Activated CD4-positive, alpha-beta T cell treated with anti-CD3 and anti-CD28 coated beads, Interleukin-2, amount 10 ng/mL, durations not matched to agents 24 days and 14 days (primary cell): Measurements from ENCODE around the gene EXOC4. TPM values are rescaled to one million over a fixed set of nuclear protein-coding genes. Genes with fewer than 3 reads are reported as not detected.

Experiments used
- DNase-seq: peaks from one replicate; pipeline ENCODE4 v3.0.0; 2022
- H3K27ac Mint-ChIP-seq: one replicate; pipeline ENCODE4 v1.8.0; 2022; ENCODE audit warnings: mild to moderate bottlenecking, mixed read lengths
- H3K27me3 Mint-ChIP-seq: one replicate; pipeline ENCODE4 v1.8.0; 2022; ENCODE audit warnings: mixed read lengths
- H3K36me3 Mint-ChIP-seq: one replicate; pipeline ENCODE4 v1.8.0; 2022; ENCODE audit warnings: low read depth, mild to moderate bottlenecking, mixed read lengths
- H3K4me1 Mint-ChIP-seq: one replicate; pipeline ENCODE4 v1.8.0; 2021; ENCODE audit warnings: mixed read lengths
- H3K4me3 Mint-ChIP-seq: one replicate; pipeline ENCODE4 v1.8.0; 2022; ENCODE audit warnings: mild to moderate bottlenecking, moderate library complexity, mixed read lengths
- H3K9me3 Mint-ChIP-seq: one replicate; pipeline ENCODE4 v1.8.0; 2021; ENCODE audit warnings: mixed read lengths
- intact Hi-C: fragments of 100-400 bp; cut with micrococcal nuclease; formaldehyde crosslinking; loops from one replicate; pipeline ENCODE4 v1.15.1; 2023
- total RNA-seq: library from RNA; stranded (reverse); gene quantifications from 2 replicates; pipeline ENCODE4 v1.2.3, GENCODE V29; 2022

The EXOC4 gene
- total RNA-seq, 1 donor from 2014 or later, result 53.0 TPM

- no peak for DNase-seq
- intact Hi-C loops, result no loop called here
- no peak overlapping the region for H3K27ac Mint-ChIP-seq
- H3K27me3 Mint-ChIP-seq, result no peaks in the 10 kb centered on the region
- H3K36me3 Mint-ChIP-seq, result no peaks in the 10 kb centered on the region
- no peak overlapping the region for H3K4me3 Mint-ChIP-seq
- H3K9me3 Mint-ChIP-seq, result peaks cover 3% of the 10 kb centered on the region
- no peaks in the 10 kb centered on the region for H3K4me1 Mint-ChIP-seq
Measured at GRCh38 chr7:133545618-133546017, 292.7 kb downstream of the EXOC4 start.

- no peak overlapping the region for H3K4me3 Mint-ChIP-seq
Measured at GRCh38 chr7:133547981-133548380, 295.1 kb downstream of the EXOC4 start.

DNA sequence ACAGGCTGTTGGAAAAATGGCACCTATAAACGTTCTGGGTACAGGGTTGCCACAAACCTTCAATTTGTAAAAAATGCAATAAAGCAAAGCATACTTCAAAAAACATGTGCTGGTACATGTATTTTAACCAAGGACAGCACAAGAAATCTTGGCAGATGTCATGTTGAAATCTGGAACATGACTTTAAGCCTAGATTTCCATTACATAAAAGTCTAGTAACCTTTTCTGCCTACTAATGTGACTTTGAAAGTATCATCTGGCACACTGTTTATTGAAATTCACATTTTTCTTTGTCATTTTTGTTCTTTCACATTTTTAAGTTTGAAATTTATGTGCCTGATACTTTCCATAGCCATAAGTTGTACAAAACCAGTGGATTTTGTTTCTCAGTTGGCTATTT is 296.8 kb downstream of the EXOC4 start:
- Mint-ChIP-seq H3K27me3 (no peaks in the 10 kb centered on the region), H3K36me3 (no peaks in the 10 kb centered on the region), H3K9me3 (peaks cover 3% of the 10 kb centered on the region), H3K27ac (no peak overlapping the region), H3K4me3 (no peak overlapping the region), H3K4me1 (no peaks in the 10 kb centered on the region)
- intact Hi-C loops, result no loop called here
- no peak for DNase-seq

More at GRCh38 chr7:133547981-133548380, 295.1 kb downstream of the EXOC4 start:
- Mint-ChIP-seq H3K27ac (no peak overlapping the region), H3K4me1 (no peaks in the 10 kb centered on the region), H3K36me3 (no peaks in the 10 kb centered on the region), H3K27me3 (no peaks in the 10 kb centered on the region), H3K9me3 (peaks cover 3% of the 10 kb centered on the region)
- no peak for DNase-seq
- intact Hi-C loops, result no loop called here

- Mint-ChIP-seq H3K27ac (no peak overlapping the region), H3K4me1 (no peaks in the 10 kb centered on the region), H3K4me3 (no peak overlapping the region), H3K27me3 (no peaks in the 10 kb centered on the region), H3K9me3 (peaks cover 3% of the 10 kb centered on the region), H3K36me3 (no peaks in the 10 kb centered on the region)
- intact Hi-C loops, result no loop called here
- no peak for DNase-seq
Measured at GRCh38 chr7:133550145-133550544, 297.3 kb downstream of the EXOC4 start.

DNA sequence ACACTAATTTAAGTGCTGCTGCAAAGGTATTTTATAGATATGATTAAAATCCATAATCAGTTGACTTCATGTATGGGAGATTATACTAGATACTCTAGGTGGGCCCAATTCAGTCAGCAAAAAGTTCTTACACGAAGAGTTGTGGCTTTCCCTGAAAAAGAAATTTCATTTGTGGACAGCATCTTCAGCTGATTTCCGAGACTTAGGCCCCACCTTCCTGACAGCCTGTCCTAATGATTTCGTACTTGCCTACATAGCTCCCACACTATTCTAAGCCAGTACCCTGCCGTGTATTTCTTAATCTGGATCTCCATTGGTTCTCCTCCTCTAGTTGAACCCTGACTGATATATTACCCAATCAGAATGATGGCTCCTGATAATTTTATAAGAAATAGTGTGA is 297.9 kb downstream of the EXOC4 start:
- H3K4me1 Mint-ChIP-seq, result no peaks in the 10 kb centered on the region
- no peak overlapping the region for H3K4me3 Mint-ChIP-seq
- no peaks in the 10 kb centered on the region for H3K36me3 Mint-ChIP-seq
- peaks cover 3% of the 10 kb centered on the region for H3K9me3 Mint-ChIP-seq
- H3K27me3 Mint-ChIP-seq, result no peaks in the 10 kb centered on the region
- no peak overlapping the region for H3K27ac Mint-ChIP-seq
- intact Hi-C loops, result no loop called here
- DNase-seq, result no peak

DNA sequence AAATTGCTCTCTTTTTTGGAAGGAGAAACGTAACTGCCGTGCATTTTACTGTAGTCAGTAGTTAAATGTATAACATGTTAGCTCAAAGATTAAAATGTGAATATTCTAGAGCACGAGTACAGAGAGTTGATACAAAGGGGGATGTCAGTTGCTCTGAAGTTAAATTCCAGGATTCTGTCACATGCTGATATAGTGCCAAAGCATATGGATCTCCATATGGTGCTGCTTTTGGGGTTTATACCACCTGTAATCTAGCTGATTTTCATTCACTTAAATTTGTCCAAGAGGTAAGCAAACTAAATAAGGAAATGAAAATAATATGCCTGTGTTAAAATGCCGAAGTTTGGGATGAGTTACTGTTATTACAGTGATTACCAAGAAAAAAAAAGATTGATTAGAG is 298.6 kb downstream of the EXOC4 start:
- Mint-ChIP-seq H3K27ac (no peak overlapping the region), H3K36me3 (no peaks in the 10 kb centered on the region), H3K27me3 (no peaks in the 10 kb centered on the region), H3K4me3 (no peak overlapping the region), H3K4me1 (no peaks in the 10 kb centered on the region), H3K9me3 (peaks cover 3% of the 10 kb centered on the region)
- intact Hi-C loops, result no loop called here
- no peak for DNase-seq

DNA sequence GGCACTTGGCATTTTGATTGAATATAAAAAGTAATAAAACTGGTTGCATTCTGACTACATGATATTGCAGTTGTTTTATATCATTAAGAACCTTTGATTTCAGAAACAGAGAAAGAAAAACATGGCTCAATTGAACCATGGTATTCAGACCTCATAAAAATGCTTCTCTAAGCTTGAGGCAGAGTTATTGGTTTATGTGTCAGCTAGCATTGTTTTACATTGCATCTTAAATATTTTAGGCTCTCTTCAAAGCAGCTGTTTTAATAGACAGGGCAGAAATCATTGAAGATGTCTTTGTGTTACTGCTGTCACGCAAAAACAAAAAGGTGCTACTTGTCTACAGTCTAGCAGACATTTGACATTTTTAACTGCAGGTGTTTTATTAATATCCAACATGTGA is 299.2 kb downstream of the EXOC4 start:
- Mint-ChIP-seq H3K27me3 (no peaks in the 10 kb centered on the region), H3K4me3 (no peak overlapping the region), H3K27ac (no peak overlapping the region), H3K36me3 (no peaks in the 10 kb centered on the region), H3K9me3 (peaks cover 3% of the 10 kb centered on the region), H3K4me1 (no peaks in the 10 kb centered on the region)
- intact Hi-C loops, result no loop called here
- no peak for DNase-seq

DNA sequence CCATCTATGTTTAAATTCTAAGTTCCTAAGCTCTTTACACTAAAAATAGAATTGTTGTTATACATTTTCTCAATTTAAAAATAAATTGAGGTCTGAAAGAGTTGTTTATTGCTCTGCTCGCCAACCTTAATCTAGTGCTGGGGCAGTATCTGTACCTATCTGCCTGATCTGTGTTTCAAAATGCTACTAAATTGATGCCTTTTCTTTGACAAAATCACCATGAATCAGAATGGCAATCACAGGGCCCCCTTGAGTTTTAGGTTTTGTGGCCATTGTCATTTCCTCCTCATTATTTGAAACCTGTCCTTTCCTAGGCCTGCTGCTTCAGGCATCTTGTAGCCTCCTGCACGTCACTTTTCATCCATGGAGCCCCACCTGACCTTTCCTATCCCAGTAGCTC is 301.5 kb downstream of the EXOC4 start:
- Mint-ChIP-seq H3K36me3 (no peaks in the 10 kb centered on the region), H3K27me3 (no peaks in the 10 kb centered on the region), H3K4me3 (no peak overlapping the region), H3K9me3 (no peaks in the 10 kb centered on the region), H3K27ac (no peak overlapping the region), H3K4me1 (no peaks in the 10 kb centered on the region)
- intact Hi-C loops, result no loop called here
- no peak for DNase-seq

GRCh38 chr7:133556048-133556447 is 303.2 kb downstream of the EXOC4 start:
- Mint-ChIP-seq H3K4me1 (no peaks in the 10 kb centered on the region), H3K27ac (no peak overlapping the region), H3K9me3 (no peaks in the 10 kb centered on the region), H3K4me3 (no peak overlapping the region), H3K27me3 (no peaks in the 10 kb centered on the region), H3K36me3 (no peaks in the 10 kb centered on the region)
- intact Hi-C loops, result no loop called here
- no peak for DNase-seq

- no peak overlapping the region for H3K4me3 Mint-ChIP-seq
- no peak for DNase-seq
- no peaks in the 10 kb centered on the region for H3K36me3 Mint-ChIP-seq
- H3K9me3 Mint-ChIP-seq, result no peaks in the 10 kb centered on the region
- no peaks in the 10 kb centered on the region for H3K27me3 Mint-ChIP-seq
- no peak overlapping the region for H3K27ac Mint-ChIP-seq
- H3K4me1 Mint-ChIP-seq, result no peaks in the 10 kb centered on the region
- intact Hi-C loops, result no loop called here
Measured at GRCh38 chr7:133556553-133556952, 303.7 kb downstream of the EXOC4 start.

DNA sequence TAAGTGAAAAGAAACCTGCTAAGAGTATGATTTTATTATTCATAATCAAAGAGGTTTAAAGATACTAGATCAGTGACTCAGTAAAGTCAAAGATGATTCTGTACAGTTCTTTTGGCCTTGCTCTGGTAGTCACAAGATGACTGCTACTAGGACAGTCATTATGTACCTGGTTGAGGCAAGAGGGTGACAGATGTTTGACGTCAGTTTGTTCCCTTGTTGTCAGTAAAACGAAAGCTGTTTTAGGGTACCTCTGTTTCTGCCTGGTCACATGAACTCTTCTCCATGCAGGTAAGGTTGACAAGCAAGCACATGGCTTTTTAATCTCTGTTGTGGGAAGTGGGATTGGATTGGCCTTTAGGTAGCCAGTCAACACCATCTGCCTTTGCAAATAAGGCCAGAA is 308.0 kb downstream of the EXOC4 start:
- H3K4me1 Mint-ChIP-seq, result peaks cover 2% of the 10 kb centered on the region
- H3K27ac Mint-ChIP-seq, result no peak overlapping the region

DNA sequence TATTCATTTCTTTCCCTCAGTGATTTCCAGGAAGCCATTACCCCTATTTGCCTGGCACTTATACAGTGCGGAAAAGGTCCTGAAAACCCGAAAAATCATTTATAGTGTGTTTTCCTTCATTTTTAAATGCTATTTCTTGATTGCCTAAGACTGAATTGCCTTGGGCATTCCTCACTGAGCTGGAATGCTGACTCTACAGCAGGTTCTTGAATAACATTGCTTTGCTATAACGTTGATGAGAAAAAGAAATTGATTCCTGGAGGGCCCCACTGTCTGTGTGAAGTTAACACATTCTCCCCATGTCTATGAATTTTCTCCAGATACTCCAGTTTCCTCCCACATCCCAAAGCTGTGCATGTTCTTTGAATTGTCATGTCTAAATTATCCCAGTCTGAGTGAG is 308.5 kb downstream of the EXOC4 start:
- no peak for DNase-seq
- Mint-ChIP-seq H3K9me3 (peaks cover 3% of the 10 kb centered on the region), H3K27ac (no peak overlapping the region), H3K4me1 (peaks cover 2% of the 10 kb centered on the region), H3K27me3 (no peaks in the 10 kb centered on the region), H3K36me3 (no peaks in the 10 kb centered on the region), H3K4me3 (no peak overlapping the region)
- intact Hi-C loops, result no loop called here

More for the DNA sequence above, 308.0 kb downstream of the EXOC4 start:
- Mint-ChIP-seq H3K27me3 (no peaks in the 10 kb centered on the region), H3K36me3 (no peaks in the 10 kb centered on the region), H3K9me3 (peaks cover 3% of the 10 kb centered on the region), H3K4me3 (no peak overlapping the region)
- intact Hi-C loops, result no loop called here
- DNase-seq, result no peak

DNA sequence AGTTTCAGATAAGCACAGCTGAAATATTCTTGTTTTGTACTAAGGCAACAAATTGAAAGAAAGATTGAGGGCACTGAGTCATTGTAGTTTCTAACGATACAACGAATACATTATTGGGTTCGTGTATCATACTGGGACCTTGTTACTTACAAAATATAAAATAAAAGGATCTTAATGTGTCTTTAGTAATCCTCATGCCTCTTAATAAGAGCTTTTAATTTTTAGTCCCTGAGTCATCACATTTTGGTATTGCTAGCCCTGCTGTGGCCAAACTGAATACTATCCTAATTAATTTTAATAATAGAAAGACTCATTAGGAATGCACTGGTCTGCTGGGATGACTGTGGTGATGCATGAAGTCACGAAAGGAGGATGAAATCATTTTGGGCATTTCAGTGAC is 309.7 kb downstream of the EXOC4 start:
- DNase-seq, result no peak
- Mint-ChIP-seq H3K4me3 (no peak overlapping the region), H3K4me1 (peaks cover 2% of the 10 kb centered on the region), H3K27me3 (no peaks in the 10 kb centered on the region), H3K36me3 (no peaks in the 10 kb centered on the region), H3K27ac (no peak overlapping the region), H3K9me3 (peaks cover 3% of the 10 kb centered on the region)
- intact Hi-C loops, result no loop called here

DNA sequence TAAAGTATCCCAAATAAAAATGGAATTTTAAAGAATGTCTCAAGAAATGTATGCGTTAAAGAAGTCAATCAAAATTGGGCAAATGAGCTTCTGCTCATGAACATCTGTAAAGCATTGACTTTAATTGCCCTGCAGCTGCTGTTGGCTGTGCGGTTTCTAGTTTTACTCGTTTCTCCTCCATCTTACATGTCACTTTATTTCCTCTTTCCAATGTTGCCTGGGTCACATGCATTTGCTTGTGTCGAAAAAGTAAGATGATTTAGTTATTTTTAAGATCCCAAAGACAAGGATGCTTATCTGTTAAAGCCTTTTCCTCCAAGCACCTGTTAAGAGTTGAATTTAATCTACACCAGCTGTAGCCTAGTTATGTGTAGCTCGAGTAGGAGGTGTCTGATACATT is 310.4 kb downstream of the EXOC4 start:
- Mint-ChIP-seq H3K4me3 (no peak overlapping the region), H3K36me3 (no peaks in the 10 kb centered on the region)

DNA sequence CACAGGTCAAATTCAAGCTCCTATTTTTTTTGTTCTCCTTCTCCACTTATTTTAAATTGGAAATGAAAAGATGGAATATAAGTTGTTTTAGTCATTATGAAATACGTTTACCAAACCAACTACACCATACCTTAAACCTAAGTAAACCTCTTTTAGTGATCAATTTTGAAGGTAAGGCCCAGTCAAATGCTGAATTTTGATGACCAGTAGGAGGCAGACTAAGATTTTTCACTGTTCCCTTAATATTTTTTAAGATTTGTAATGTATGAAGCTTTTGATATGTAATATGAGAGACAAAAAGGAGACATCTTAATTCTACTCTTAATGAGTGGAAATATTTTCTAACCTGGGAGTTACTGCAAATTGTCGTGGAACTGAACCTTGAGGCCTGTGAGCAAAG is 311.6 kb downstream of the EXOC4 start:
- Mint-ChIP-seq H3K4me3 (no peak overlapping the region), H3K27me3 (no peaks in the 10 kb centered on the region), H3K9me3 (peaks cover 3% of the 10 kb centered on the region), H3K36me3 (no peaks in the 10 kb centered on the region), H3K27ac (no peak overlapping the region), H3K4me1 (peaks cover 2% of the 10 kb centered on the region)
- intact Hi-C loops, result no loop called here
- DNase-seq, result no peak

More for the DNA sequence above, 310.4 kb downstream of the EXOC4 start:
- peaks cover 3% of the 10 kb centered on the region for H3K9me3 Mint-ChIP-seq
- peaks cover 2% of the 10 kb centered on the region for H3K4me1 Mint-ChIP-seq
- no peak overlapping the region for H3K27ac Mint-ChIP-seq
- no peak for DNase-seq
- no peaks in the 10 kb centered on the region for H3K27me3 Mint-ChIP-seq
- intact Hi-C loops, result no loop called here
